Measurements from ENCODE around the gene CD3E.

CD3E gene

GRCh38 chr11:118328745-118329144, 24.2 kb downstream of the CD3E start:
- DNase-seq (ENCODE audit: low read depth): no peak

DNA sequence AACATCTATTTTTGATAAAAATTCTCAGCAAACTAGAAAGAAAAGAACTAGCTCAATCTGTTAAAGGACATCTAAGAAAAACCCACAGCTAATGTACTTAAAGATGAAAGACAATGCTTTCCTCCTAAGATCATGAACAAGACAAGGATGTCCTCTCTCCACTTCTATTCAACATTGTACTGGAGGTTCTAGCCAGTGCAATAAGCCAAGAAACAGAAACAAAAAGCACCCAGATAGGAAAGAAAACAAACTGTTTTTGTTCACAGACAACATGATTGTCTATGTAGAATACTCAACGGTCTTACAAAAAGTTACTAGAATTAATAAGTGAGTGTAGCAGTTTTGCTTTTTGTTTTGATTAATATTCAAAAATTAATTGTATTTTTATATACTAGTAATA, 30.2 kb downstream of the CD3E start:
- DNase-seq (ENCODE audit: low read depth): no peak

DNA sequence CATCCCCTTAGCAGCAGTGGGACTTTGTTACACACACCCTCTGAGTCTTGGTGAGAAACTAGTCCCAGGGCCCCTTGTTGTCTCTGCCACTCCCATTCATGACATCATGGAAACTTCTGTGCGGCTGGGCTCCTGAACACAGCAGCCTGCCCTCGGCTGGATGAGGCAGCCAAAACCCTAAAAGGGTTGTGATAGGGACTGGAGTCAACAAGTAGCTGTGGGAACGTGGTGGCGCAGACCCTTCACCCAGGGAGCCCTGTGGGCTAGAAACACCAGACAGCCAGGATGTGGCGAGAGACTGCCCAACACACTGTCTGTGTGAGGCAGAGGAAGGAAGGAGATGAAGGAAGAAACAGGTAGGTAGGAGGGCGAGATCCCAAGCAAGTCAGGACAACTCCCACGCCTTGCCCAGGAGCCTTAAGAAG, 34.1 kb downstream of the CD3E start:
- peak; percentile 80 for DNase-seq (ENCODE audit: low read depth)

DNA sequence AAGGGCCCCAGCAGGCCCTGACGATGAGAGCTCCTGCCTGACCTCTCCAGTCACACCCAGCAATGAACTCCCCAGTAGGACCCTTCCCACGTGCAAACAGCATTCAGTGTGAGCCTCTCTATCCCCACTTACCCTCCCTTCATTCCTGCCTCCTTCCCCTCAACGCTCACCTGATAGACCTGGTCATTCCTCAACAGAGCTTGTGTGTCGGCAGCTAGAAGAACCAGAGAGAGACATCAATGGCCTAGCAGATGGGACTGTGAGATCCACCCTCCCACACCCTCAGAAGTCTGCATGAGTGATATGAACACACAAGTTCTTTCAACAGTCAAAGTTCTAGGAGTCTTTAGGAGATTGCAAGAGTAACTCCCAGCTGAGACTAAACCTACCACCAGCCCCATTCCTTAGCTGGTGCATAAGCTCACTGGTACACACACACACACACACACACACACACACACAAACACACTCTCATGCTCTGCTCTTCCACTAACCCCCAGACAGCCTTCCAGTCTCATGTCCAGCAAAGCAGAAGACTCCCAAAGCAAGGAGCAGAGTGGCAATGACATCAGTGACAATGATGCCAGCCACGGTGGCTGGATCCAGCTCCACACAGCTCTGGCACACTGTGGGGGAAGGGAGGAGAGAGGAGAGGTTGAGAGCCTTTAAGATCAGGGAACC, 34.9 kb downstream of the CD3E start:
- no peak for DNase-seq (ENCODE audit: low read depth)

DNA sequence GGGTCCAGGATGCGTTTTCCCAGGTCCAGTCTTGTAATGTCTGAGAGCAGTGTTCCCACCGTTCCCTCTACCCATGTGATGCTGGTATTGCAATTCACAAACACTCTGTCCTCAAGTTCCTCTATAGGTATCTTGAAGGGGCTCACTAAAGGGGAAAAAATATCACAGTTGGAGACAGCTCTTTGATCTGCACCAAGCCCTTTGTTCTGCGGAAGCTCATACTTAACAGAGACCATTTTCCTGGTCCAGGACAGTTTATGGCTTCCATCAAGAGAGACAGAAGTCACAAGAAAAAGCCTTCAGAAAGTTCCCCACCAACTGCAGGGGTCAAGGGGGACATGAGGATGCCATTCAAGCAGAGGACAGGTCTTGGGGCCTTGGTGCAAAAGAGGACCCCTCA, 35.9 kb downstream of the CD3E start:
- no peak for DNase-seq (ENCODE audit: low read depth)

- DNase-seq (ENCODE audit: low read depth): no peak
Observed at GRCh38 chr11:118341261-118341660, 36.7 kb downstream of the CD3E start.

- no peak for DNase-seq (ENCODE audit: low read depth)
Observed at GRCh38 chr11:118341815-118342489, 37.4 kb downstream of the CD3E start.

DNA sequence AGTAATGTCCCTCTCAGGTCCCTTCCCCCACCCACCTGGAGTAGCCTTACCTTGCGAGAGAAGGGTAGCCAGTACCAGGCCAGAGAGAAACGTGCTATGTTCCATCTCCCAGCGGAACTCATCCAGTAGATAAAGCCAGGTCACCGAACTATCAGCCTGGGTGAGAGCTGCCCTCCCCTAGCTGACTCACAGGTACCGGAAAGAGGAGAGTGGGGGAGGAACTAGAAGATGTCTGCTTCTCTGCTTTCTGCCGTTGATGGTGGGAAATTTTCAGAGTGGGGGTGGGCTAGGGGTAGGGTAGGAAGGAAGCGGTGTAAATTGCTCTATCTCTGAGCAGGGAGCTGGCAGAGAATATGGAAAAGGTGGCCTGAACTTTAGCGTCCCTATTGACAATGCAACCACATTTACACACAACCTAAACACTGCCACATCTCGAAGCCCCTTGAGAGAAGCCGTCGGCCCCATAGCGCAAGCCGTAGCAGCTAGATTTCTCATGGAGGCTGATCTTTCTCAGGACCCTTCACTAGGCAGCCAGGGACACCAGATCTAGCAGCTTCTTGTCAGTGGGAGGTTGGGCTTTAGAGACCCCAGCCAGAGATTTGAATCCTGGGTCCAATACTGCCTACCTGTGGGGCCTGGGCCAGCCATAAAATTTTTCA, 38.1 kb downstream of the CD3E start, which contains the start of gene CD3D:
CD3D (minus strand) TSS at position 203 of the 659 bp plus-strand sequence; CDS start at position 105, 98 bp downstream.
- peak; percentile 61 for DNase-seq (ENCODE audit: low read depth)

DNA sequence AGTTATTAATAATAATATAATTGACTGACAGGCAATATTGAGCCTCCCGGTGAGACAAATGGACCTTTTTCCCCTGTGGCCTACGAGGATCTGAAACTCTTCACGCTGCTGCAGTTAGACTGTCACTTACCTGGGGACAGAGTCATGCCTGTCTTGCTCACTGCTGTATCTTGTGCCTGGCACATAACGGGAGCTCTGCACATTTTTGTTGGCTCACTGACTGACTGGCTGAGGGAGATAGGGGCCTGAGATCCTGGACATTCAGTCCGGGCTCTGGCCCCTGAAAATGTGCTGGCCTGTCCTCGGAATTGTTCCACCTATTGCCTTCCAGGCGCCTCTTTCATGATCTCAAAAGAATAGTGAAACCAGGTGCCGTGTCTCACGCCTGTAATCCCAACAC, 38.7 kb downstream of the CD3E start:
- DNase-seq (ENCODE audit: low read depth): no peak

- peak; percentile 46 for DNase-seq (ENCODE audit: low read depth)
Observed at GRCh38 chr11:118343981-118344515, 39.5 kb downstream of the CD3E start, which contains the start of gene CD3G. Gene CD3G, plus strand, starts transcription at chr11:118344344. Its CDS starts 80 bp downstream, at chr11:118344424.

GRCh38 chr11:118349475-118349874, 44.9 kb downstream of the CD3E start:
- DNase-seq (ENCODE audit: low read depth): no peak

GRCh38 chr11:118353084-118353710, 48.7 kb downstream of the CD3E start:
- no peak for DNase-seq (ENCODE audit: low read depth)

DNA sequence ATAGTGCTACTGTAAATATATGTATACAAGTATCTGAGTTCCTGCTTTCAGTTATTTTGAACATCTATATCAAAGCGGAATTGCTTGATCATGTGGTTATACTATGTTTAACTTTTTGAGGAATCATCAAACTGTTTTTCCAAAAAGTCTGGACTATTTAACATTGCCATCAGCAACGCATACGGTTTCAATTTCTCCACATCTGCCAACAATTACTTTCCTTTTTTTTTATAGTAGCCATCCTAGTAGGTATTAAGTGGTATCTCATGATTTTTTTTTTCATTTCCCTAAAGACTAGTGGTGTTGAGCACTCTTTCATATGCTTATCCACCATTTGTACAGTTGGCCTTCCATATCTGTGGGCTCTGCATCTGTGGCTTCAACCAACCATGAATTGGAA, 53.5 kb downstream of the CD3E start:
- DNase-seq (ENCODE audit: low read depth): no peak

- DNase-seq (ENCODE audit: low read depth): peak; percentile 98
Observed at GRCh38 chr11:118359295-118359958, 54.9 kb downstream of the CD3E start, which contains the start of gene UBE4A. Gene UBE4A, plus strand, starts transcription at chr11:118359600. Its CDS starts 5,481 bp downstream, at chr11:118365081.

- no peak for DNase-seq (ENCODE audit: low read depth)
Observed at GRCh38 chr11:118364956-118365615, 60.6 kb downstream of the CD3E start.

Measured in activated gamma-delta T cell treated with anti-CD3 and anti-CD28 coated beads, Interleukin-2, amount 50 U/mL, for 16 hours (primary cell).